BLaER1 (cell line): ENCODE results near the gene BFSP1.

Experiments used
- H3K27ac ChIP-seq: shearing (Covaris generic); formaldehyde crosslinking; 2 replicates; pipeline ENCODE4 v1.8.1; 2022
- H3K27me3 ChIP-seq: shearing (Covaris generic); formaldehyde crosslinking; 2 replicates; pipeline ENCODE4 v1.8.1; 2022
- H3K36me3 ChIP-seq: shearing (Covaris generic); formaldehyde crosslinking; 2 replicates; pipeline ENCODE4 v1.8.1; 2022
- H3K4me1 ChIP-seq: shearing (Covaris generic); formaldehyde crosslinking; 2 replicates; pipeline ENCODE4 v1.8.1; 2022
- H3K4me2 ChIP-seq: shearing (Covaris generic); formaldehyde crosslinking; 2 replicates; pipeline ENCODE4 v1.8.1; 2022
- H3K4me3 ChIP-seq: shearing (Covaris generic); formaldehyde crosslinking; 2 replicates; pipeline ENCODE4 v1.8.1; 2022
- H3K9ac ChIP-seq: shearing (Covaris generic); formaldehyde crosslinking; 2 replicates; pipeline ENCODE4 v1.8.1; 2022
- H3K9me3 ChIP-seq: shearing (Covaris generic); formaldehyde crosslinking; 2 replicates; pipeline ENCODE4 v1.8.1; 2022
- H4K20me1 ChIP-seq: shearing (Covaris generic); formaldehyde crosslinking; 2 replicates; pipeline ENCODE4 v1.8.1; 2022
- Cebpa-rat ChIP-seq: shearing (Covaris generic); IDR thresholded peaks from 2 replicates; pipeline ENCODE4 v1.8.1; 2022

The BFSP1 gene

GRCh38 chr20:17457588-17458190 is 73.5 kb downstream of the BFSP1 start:
- H4K20me1 ChIP-seq = no peaks in the 10 kb centered on the region
- H3K27me3 ChIP-seq = no peaks in the 10 kb centered on the region
- H3K27ac ChIP-seq = no peak overlapping the region
- TF ChIP-seq Cebpa-rat = no peak
- H3K4me2 ChIP-seq = no peak overlapping the region
- no peaks in the 10 kb centered on the region for H3K4me1 ChIP-seq
- no peaks in the 10 kb centered on the region for H3K36me3 ChIP-seq
- no peak overlapping the region for H3K9ac ChIP-seq
- H3K4me3 ChIP-seq = no peak overlapping the region
- H3K9me3 ChIP-seq = peaks cover 8% of the 10 kb centered on the region; the same call in 1 of the 2 replicates

DNA sequence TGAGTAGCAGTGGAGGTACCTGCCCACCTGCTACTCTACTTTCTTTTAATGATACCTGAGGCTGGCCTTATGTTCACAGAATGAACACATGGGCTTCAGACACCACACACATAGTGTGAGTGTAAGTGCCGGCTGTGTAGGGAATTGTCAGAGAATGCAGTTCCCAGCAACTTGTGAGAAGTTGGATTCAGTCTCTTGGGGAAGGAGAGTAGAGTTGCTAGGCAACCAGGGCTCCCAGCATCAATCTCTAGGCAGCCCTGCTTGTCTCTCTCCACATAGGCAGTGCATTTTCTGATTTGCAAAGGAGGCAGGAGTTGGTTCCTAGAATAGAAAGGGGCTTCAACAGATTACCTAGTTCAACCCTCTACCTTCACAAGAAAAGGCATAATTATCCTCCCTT is 74.1 kb downstream of the BFSP1 start:
- H3K4me2 ChIP-seq = no peak overlapping the region
- H3K4me3 ChIP-seq = no peak overlapping the region
- no peaks in the 10 kb centered on the region for H3K4me1 ChIP-seq
- H4K20me1 ChIP-seq = no peaks in the 10 kb centered on the region
- no peak overlapping the region for H3K27ac ChIP-seq
- H3K36me3 ChIP-seq = no peaks in the 10 kb centered on the region
- H3K9me3 ChIP-seq = peaks cover 8% of the 10 kb centered on the region; the same call in 1 of the 2 replicates
- no peak for TF ChIP-seq Cebpa-rat
- H3K27me3 ChIP-seq = no peaks in the 10 kb centered on the region
- H3K9ac ChIP-seq = no peak overlapping the region

DNA sequence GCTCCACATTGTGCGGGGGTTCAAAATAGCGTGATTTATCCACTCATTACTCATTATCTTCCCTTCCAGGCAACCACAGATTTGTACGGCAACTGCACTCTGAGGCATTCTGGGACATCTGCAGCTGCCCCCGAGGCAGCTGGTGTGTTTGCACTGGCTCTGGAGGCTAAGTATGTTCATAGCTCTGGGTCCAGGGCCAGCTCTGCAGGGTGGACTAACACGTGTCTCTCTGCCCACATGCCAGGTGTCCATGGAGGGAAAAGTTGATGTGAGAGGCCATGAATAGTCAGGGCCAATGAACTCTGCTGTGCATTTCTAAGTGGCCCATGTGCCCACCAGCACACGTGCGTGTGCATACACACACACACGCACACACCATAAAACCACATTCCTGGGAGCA is 74.9 kb downstream of the BFSP1 start:
- H3K9me3 ChIP-seq = peaks cover 8% of the 10 kb centered on the region; the same call in 1 of the 2 replicates
- H3K27me3 ChIP-seq = no peaks in the 10 kb centered on the region
- H3K36me3 ChIP-seq = no peaks in the 10 kb centered on the region
- H4K20me1 ChIP-seq = no peaks in the 10 kb centered on the region
- H3K9ac ChIP-seq = no peak overlapping the region
- no peak overlapping the region for H3K27ac ChIP-seq
- H3K4me1 ChIP-seq = no peaks in the 10 kb centered on the region
- no peak for TF ChIP-seq Cebpa-rat
- no peak overlapping the region for H3K4me2 ChIP-seq
- no peak overlapping the region for H3K4me3 ChIP-seq

DNA sequence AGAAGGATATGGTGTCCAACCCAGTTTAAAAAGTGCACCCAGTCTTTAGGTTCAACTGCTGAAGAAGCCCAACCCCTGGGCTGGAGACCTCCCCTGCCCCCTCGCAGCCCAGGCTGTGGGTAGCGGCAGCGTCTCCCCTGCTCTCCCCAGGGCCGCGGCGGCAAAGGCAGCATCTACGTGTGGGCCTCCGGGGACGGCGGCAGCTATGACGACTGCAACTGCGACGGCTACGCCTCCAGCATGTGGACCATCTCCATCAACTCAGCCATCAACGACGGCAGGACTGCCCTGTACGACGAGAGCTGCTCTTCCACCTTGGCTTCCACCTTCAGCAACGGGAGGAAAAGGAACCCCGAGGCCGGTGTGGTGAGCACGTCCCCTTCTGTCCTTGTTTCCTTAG is 77.6 kb downstream of the BFSP1 start:
- H3K27me3 ChIP-seq = no peaks in the 10 kb centered on the region
- no peak for TF ChIP-seq Cebpa-rat
- no peaks in the 10 kb centered on the region for H4K20me1 ChIP-seq
- no peaks in the 10 kb centered on the region for H3K9me3 ChIP-seq
- H3K27ac ChIP-seq = no peak overlapping the region
- no peak overlapping the region for H3K4me2 ChIP-seq
- no peaks in the 10 kb centered on the region for H3K36me3 ChIP-seq
- H3K9ac ChIP-seq = no peak overlapping the region
- H3K4me3 ChIP-seq = no peak overlapping the region
- H3K4me1 ChIP-seq = no peaks in the 10 kb centered on the region

DNA sequence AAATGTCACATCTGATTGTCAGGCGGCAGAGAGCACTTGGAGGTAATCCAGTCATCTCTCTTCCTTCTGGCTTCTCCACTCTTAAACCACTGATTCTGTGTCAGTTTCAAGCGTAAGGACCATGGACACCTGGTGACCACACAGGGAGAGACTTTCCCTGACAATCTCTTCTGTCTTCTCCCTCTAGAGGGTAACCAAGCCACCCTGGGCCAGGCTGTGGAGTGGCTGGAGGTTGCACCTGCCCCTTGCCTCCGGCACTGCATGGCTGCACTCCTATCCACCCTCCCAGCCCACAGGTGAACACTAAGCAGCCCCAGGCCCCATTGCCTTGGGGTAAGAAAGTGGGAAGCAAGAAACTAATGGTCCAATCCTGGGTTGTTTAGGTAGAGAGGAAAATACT is 78.7 kb downstream of the BFSP1 start:
- no peak overlapping the region for H3K4me3 ChIP-seq
- no peak overlapping the region for H3K9ac ChIP-seq
- no peaks in the 10 kb centered on the region for H3K9me3 ChIP-seq
- no peaks in the 10 kb centered on the region for H3K27me3 ChIP-seq
- H3K36me3 ChIP-seq = no peaks in the 10 kb centered on the region
- H3K4me2 ChIP-seq = no peak overlapping the region
- H3K4me1 ChIP-seq = no peaks in the 10 kb centered on the region
- no peaks in the 10 kb centered on the region for H4K20me1 ChIP-seq
- TF ChIP-seq Cebpa-rat = no peak
- H3K27ac ChIP-seq = no peak overlapping the region

- Histone ChIP-seq H3K36me3 (no peaks in the 10 kb centered on the region), H3K27ac (no peak overlapping the region), H3K9me3 (no peaks in the 10 kb centered on the region), H4K20me1 (no peaks in the 10 kb centered on the region), H3K27me3 (no peaks in the 10 kb centered on the region), H3K4me3 (no peak overlapping the region), H3K9ac (no peak overlapping the region), H3K4me1 (no peaks in the 10 kb centered on the region), H3K4me2 (no peak overlapping the region)
- no peak for TF ChIP-seq Cebpa-rat
These were observed 82.1 kb downstream of the BFSP1 start for GRCh38 chr20:17449031-17449430.

GRCh38 chr20:17448071-17448470 is 83.1 kb downstream of the BFSP1 start:
- Histone ChIP-seq H3K27me3 (no peaks in the 10 kb centered on the region), H4K20me1 (no peaks in the 10 kb centered on the region), H3K9me3 (no peaks in the 10 kb centered on the region), H3K4me3 (no peak overlapping the region), H3K4me2 (no peak overlapping the region), H3K27ac (no peak overlapping the region), H3K36me3 (no peaks in the 10 kb centered on the region), H3K9ac (no peak overlapping the region), H3K4me1 (no peaks in the 10 kb centered on the region)
- no peak for TF ChIP-seq Cebpa-rat

- Histone ChIP-seq H3K4me2 (no peak overlapping the region), H3K27ac (no peak overlapping the region), H3K4me1 (no peaks in the 10 kb centered on the region), H3K9ac (no peak overlapping the region), H3K4me3 (no peak overlapping the region), H3K27me3 (no peaks in the 10 kb centered on the region), H3K36me3 (no peaks in the 10 kb centered on the region), H3K9me3 (no peaks in the 10 kb centered on the region), H4K20me1 (no peaks in the 10 kb centered on the region)
- TF ChIP-seq Cebpa-rat = no peak
These were observed 85.0 kb downstream of the BFSP1 start for GRCh38 chr20:17446171-17446570.

DNA sequence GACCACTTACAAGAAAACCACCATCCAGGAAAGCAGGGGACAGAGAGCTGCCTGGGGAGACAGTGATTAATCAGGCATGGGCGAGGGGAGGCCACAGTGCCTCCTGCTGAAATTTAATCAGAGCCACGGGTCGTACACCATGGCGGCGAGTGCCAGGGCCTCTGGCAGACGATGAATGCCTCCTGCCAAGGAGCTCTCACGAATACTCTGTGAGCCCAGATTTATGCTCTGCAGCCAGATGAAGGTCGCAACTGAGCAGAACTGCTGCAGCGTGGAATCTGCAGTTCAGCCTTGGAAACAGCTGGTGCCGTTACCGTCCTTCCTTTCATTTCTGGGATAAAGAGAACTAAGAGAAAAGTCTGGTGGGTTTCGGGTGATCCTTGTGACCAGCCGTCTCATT is 85.6 kb downstream of the BFSP1 start:
- Histone ChIP-seq H3K4me2 (no peak overlapping the region), H3K27ac (no peak overlapping the region), H3K4me1 (no peaks in the 10 kb centered on the region), H3K4me3 (no peak overlapping the region), H3K36me3 (no peaks in the 10 kb centered on the region), H3K27me3 (no peaks in the 10 kb centered on the region), H3K9me3 (no peaks in the 10 kb centered on the region), H3K9ac (no peak overlapping the region), H4K20me1 (no peaks in the 10 kb centered on the region)
- TF ChIP-seq Cebpa-rat = no peak

- no peak overlapping the region for H3K4me2 ChIP-seq
- no peak for TF ChIP-seq Cebpa-rat
- no peak overlapping the region for H3K4me3 ChIP-seq
- H3K27me3 ChIP-seq = no peaks in the 10 kb centered on the region
- H3K27ac ChIP-seq = no peak overlapping the region
- no peaks in the 10 kb centered on the region for H3K36me3 ChIP-seq
- H3K4me1 ChIP-seq = no peaks in the 10 kb centered on the region
- H4K20me1 ChIP-seq = no peaks in the 10 kb centered on the region
- no peaks in the 10 kb centered on the region for H3K9me3 ChIP-seq
- H3K9ac ChIP-seq = no peak overlapping the region
These were observed 87.1 kb downstream of the BFSP1 start for GRCh38 chr20:17444091-17444490.
